HG02678 (cell line): ENCODE data around the gene MOBP.

Experiments
- ATAC-seq: cut with Tn5 transposase; IDR thresholded peaks from one replicate; pipeline ENCODE4 v1.9.1; 2021; ENCODE audit warnings: mild to moderate bottlenecking, moderate library complexity; ENCODE audit not compliant: unreplicated experiment

The MOBP gene

DNA sequence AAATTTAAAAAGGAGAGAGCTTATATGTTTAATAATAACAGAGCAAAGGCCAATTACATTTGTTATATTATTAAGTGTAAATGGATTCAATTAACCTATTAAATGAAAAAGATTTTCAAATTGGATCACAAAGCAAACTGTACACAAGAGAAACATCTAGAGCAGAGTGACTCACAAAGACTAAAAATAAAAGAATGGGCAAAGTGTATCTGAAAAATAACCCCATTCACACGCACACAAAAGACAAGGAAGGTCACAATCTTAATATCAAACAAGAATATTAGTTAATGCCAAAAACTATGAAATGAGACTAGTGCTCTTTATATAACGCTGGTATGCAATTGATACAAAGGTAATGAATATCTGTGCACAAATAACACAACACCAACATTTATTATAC is 65.7 kb downstream of the MOBP start:
- ATAC-seq, result no peak

DNA sequence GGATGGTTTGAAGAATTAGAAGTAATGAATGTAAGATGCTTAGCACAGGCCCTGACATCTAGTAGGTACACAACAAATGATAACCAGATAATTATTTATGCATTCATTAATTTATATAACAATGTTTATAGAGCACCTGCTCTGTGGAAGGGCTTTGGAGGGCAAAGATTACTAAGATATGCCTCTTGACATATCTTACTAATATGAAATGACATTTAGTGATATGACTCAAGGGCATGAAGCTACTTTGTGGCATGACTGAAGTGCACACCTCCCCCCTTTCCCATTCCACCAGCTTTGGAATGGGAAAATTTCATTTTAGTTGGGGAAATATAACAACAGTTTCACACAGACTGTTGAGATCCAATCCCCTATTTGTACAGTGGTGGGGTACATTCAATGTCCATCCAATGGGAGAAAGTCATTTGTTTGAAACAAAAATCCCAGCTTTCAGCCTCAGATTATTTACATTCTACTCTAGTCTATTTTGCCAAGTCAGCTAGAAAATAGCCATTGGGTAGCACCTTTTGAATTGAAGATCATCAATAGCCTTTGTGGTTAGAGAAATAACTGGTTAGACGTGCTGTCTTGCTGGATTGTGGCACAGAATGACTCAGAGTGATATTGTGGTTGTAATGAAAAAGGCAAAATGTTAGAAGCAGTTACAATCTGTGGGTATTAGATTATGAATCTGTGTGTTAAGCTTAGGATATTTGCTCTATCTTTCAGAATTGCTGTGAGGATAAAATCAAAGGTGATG is 72.9 kb downstream of the MOBP start:
- no peak for ATAC-seq

GRCh38 chr3:39541442-39541841 is 74.0 kb downstream of the MOBP start:
- no peak for ATAC-seq

DNA sequence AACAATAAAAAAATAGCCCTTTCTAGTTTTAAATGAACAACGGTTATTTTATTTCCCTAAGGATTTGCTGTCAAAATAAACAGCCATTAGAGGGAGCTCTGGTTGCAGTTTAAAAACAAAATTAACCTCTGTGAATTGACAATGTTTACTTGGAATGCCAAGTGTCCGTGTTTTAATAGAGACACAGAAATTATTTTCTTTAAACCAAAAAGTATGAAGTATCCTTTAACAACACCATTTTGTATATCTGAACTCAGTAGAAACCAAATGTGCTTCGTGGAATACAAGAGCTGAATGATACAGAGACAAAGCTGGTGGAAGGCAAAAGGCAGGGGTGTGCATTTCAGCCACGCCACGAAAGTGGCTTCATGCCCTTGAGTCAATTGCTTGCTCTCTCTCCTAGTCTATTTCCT is 74.4 kb downstream of the MOBP start:
- ATAC-seq, result no peak

DNA sequence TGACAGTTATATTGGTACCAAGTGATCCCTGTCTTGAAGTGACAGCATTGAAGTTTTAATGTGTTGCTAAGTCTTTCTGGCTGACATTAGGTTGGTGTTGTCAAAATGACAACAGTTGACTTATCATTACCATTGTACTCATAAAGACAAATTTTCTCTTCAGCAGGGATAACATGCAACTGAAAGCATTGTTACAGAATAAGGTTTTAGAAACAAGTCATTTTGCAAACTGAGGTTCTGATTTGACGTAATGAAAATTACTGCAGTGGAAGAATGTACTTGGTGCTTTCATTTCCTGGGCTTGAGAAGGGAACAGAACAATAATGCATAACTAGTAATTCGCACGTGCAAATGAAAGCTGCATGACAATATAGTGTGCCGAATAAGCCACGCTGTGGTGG is 75.1 kb downstream of the MOBP start:
- no peak for ATAC-seq

- ATAC-seq, result no peak
These were observed 80.8 kb downstream of the MOBP start for GRCh38 chr3:39548282-39548681.

DNA sequence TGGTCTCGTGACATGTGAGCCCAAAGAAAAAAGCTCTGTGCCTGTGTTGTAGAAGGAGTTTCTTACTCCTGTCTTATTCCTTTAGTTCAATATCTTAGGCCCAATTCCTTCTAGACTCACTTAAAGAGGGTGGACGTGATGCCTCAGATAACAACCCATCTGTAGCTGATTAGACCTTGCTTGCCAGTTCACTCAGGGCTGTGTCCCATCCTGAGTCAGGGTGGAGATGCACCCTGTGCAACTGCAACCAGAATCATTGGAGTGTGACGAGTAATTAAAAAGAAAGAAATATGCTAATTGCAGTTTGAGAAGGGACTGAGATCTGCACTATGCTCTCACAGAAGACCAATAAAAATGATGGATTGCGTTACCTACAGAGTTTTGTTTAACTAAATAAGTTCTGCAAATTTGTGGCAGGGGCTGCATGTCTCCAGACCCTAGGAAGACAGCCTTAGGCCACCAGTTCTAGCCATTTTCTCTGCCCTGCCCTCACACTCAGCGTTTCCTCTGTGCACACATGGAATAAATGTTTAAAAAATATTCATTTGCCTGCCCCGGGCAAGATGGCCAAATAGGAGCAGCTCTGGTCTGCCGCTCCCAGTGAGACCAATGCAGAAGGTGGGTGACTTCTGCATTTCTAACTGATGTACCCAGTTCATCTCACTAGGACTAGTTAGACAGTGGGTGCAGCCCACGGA is 83.0 kb downstream of the MOBP start:
- ATAC-seq, result no peak
